COLO668 (cell line): ENCODE data around the gene AP2A2.
"Not testable (repeated sequence)": the region's sequence is repeated elsewhere in the genome, so short reads cannot be mapped to it uniquely, and the experiment has no call there.

Experiments used
- DNase-seq: peaks from one replicate; lab custom pipeline; 2025; ENCODE audit not compliant: unreplicated experiment; lab: John Stamatoyannopoulos, UW

AP2A2 gene

DNA sequence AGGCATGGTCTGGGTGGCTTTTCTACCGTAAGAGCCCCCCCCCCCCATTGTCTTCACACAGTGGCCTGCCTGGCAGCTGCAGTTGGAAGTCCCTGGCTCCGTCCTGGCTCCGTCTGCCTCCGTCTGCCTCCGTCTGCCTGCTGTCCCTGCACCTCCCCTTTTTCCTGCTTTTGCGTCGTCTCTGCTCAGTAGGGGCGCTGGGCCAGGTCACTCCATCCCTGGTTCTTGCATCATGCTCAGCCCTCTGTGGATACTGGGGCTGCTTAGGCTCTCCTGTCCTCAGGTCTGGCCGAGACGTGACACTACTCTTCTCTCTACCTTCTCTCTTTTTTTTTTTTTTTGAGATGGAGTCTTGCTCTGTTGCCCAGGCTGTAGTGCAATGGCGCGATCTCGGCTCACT is 27.8 kb downstream of the AP2A2 start:
- DNase-seq, result no peak

DNA sequence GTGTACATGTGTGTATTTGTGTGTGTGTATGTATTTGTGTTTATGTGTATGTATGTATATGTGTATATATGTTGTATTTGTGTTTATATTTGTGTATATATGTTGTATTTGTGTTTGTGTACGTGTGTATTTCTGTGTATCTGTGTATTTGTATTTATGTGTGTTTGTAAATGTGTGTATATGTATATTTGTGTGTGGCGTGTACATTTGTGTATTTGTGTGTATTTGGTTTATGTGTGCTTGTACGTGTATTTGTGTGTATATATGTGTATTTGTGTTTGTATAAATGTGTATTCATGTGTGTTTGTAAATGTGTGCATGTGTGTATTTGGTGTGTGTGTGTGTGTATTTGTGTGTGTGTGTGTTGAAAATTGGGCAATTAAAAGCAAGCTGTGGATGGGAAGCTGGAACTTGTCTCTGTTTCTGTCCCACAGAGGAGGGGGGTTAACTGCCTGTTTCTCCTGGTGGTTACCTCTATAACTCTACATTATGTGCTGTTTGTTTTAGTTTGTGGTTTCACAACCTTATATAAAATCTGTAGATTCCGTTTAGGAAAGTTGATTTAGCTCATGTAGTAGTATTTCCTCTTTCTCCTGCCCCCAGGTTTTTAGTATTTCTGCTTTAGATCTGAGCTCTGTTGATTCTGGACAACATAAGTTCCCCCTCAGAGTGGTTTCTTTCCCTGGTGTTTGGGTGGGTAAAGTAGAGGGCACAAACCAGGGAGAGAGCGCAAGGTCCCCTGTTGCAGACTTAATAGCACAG is 28.9 kb downstream of the AP2A2 start:
- DNase-seq, result no peak

- peak; percentile 4 for DNase-seq
Observed at GRCh38 chr11:955154-956063, 29.7 kb downstream of the AP2A2 start.

DNA sequence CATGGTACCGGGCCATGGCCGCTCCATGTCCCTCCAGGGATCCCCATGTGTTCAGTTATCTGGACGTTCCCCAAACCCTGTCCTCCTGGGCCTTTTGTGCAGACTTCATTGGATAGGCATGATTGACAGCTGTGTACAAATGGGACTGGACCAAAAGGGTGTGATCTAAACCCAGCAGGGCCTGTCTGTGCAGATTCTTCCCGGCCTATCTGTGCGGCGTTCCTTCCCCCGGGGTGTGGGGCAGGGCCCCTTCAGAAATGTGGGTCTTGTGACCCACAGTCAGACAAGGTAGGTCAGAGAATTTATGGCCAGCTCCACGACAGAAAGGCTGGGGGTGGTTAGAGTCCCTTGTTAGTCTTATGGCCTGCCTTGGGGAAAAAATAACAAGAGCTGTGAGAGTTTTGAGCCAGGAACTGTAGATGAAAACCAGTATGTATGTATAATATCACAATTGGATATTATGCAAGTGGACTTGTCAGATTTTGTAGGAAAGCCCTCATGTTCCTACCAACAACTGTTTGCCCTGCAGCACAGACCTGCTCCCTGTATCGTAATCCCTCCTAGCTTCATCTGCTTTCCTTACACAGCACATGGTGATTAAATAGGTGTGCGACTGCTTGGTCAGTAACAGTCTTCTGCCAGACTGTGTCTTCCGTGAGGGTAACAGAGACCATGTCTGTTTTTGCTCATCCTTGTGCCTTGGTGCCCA is 31.7 kb downstream of the AP2A2 start:
- DNase-seq, result no peak

DNA sequence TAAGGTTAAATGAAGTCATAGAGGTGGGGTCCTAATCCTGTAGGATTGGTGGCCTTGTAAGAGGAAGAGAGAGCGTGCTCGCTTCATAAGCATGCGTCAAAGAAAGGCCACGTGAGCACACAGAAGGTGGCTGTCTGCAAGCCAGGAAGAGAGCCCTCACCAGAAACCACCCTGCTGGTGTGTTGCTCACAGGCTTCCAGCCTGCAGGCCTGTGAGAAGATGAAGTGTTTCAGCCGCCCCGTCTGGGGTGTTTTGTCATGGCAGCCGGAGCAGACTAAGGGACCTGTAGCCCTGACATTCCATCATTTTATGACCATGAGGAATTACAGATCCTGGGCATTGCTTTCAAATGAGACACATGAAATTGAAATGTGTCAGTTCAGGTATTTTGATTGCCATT is 32.4 kb downstream of the AP2A2 start:
- DNase-seq, result no peak

DNA sequence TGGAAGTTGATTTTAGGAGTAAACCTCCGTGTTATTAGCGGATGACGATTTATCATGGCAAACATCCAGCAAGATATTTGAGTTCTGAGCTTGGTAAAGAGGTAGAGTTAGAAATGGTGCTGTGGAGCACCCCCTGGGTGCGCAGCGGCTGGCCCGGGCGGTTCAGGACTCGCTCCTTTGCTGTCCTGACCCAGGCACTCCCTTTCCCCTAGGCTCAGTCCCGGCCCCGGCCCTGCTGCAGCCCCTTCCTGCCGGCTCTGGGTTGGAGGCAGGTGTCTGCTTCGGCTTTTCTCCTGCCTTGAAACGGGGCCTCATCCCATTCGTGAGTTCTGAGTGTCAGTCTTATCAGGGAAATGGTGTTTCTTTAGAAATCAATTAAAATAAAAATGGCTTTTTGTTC is 33.4 kb downstream of the AP2A2 start:
- DNase-seq, result no peak

- DNase-seq, result no peak
Observed at GRCh38 chr11:959608-960007, 33.9 kb downstream of the AP2A2 start.

DNA sequence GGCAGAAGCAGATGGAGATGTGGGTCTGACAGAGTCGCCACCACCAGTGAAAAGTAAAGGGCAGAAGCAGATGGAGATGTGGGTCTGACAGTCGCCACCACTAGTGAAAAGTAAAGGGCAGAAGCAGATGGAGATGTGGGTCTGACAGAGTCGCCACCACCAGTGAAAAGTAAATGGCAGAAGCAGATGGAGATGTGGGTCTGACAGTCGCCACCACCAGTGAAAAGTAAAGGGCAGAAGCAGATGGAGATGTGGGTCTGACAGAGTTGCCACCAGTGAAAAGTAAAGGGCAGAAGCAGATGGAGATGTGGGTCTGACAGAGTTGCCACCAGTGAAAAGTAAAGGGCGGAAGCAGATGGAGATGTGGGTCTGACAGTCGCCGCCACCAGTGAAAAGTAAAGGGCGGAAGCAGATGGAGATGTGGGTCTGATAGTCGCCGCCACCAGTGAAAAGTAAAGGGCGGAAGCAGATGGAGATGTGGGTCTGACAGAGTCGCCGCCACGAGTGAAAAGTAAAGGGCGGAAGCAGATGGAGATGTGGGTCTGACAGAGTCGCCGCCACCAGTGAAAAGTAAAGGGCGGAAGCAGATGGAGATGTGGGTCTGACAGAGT is 35.7 kb downstream of the AP2A2 start:
- DNase-seq, result not testable (repeated sequence)

- DNase-seq, result no peak
Observed at GRCh38 chr11:961921-962320, 36.3 kb downstream of the AP2A2 start.

- no peak for DNase-seq
Observed at GRCh38 chr11:962688-963087, 37.0 kb downstream of the AP2A2 start.

DNA sequence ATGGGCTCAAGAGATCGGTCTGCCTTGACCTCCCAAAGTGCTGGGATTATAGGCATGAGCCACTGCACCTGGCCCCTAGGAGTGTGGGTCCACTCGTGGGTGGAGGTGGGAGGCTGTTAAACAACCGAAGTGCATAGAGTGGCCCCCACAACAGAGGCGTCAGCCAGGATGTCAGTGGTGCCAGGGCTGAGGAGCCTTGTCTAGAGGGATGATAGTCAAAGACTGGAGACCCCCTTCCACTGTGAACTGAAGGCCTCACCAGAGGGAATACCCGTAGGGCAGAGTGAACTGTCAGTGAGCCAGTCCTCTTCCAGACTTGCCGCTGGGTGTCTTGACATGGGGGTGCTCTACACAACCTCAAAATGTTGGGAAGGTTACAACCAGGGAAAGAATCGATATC is 38.2 kb downstream of the AP2A2 start:
- no peak for DNase-seq

- no peak for DNase-seq
Observed at GRCh38 chr11:965206-965775, 39.6 kb downstream of the AP2A2 start.

- no peak for DNase-seq
Observed at GRCh38 chr11:967995-968751, 42.5 kb downstream of the AP2A2 start.

DNA sequence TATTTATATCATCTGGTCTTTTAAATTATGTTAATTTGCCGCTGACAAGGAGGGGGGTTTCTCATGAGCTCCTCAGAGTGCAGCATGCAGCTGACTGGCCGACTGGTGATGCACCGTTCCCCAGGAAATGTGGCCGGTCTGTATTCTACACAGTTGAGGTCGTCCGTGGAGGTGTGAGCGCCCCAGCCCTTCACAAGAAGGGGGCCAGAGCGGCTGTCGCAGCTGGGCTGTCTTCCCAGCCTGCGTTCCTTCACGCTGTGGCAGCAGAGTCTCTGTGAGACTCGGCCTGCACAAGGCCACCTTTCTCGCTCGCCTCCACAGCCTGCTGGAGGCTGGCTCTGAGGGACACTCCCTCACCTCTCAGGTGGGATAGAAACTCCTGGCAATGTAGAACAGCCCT is 43.2 kb downstream of the AP2A2 start:
- no peak for DNase-seq

GRCh38 chr11:969651-970205 is 44.1 kb downstream of the AP2A2 start:
- no peak for DNase-seq

GRCh38 chr11:970319-970871 is 44.7 kb downstream of the AP2A2 start:
- DNase-seq, result no peak

DNA sequence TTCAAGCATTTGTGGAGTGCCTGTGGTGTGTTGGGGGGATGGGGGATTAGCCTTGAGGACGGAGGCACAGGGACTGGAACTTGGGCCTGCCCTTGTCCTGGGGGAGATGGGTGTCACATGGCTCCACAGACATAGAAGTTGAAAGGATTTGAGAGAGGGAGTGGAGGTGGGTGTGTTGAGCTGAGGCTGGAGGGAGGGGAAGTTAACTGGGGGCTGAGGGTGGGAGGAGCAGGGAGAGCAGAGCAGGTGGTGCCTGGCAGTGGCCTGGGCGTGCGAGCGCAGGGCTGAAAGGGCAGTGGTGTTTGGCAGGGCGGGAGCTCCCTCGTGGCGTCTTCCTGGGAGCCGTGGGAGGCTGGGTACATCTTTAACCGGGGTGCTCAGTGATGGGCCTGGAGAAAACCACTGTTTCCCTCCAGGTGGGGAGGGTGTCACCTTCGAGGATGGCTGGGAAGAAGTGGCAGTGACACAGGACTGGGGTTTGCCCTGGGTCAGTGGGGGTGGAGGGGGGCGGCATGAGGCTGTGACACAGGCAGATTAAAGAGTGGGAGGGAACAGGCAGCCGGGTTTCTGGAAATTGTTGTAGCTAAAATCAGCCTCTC is 45.5 kb downstream of the AP2A2 start:
- no peak for DNase-seq

GRCh38 chr11:971731-972365 is 46.2 kb downstream of the AP2A2 start:
- DNase-seq, result no peak
